OCI-LY7 (cell line): ENCODE data around the gene MYOM3. TPM values are rescaled to one million over a fixed set of nuclear protein-coding genes. Genes with fewer than 3 reads are reported as not detected.
"Not testable (repeated sequence)": the region's sequence is repeated elsewhere in the genome, so short reads cannot be mapped to it uniquely, and the experiment has no call there.

Experiments
- BruUV-seq: library from RNA; stranded (reverse); fragments of 400-500 nt; replicated peaks from 2 replicates; lab custom pipeline; 2021; lab: Mats Ljungman, UMichigan
- CTCF ChIA-PET: fragments of 300-600 bp; sonication (Branson Sonifier 250); formaldehyde crosslinking; loops from one replicate; lab custom pipeline; 2022; ENCODE audit warnings: antibody characterized with exemption; ENCODE audit not compliant: unreplicated experiment; lab: Charles Lee
- POLR2A ChIA-PET: fragments of 300-600 bp; sonication (Branson Sonifier 250); formaldehyde crosslinking; loops from one replicate; lab custom pipeline; 2022; ENCODE audit warnings: antibody characterized with exemption; lab: Charles Lee
- DNase-seq: peaks from one replicate; pipeline ENCODE4 v3.0.0-alpha.2; 2015; ENCODE audit warnings: low spot score
- H2AFZ ChIP-seq: fragments of 200-600 bp; sonication (generic), shearing (Covaris generic); 2 replicates; pipeline ENCODE4 v1.6.1; 2014; ENCODE audit warnings: mild to moderate bottlenecking, antibody characterized with exemption, low read length, moderate library complexity
- H3K27ac ChIP-seq: fragments of 200-600 bp; sonication (generic); 2 replicates; pipeline ENCODE4 v1.5.1; 2014; ENCODE audit warnings: mixed run types, low read depth, mild to moderate bottlenecking, moderate library complexity, low read length, inconsistent platforms; ENCODE audit not compliant: poor library complexity, severe bottlenecking
- H3K36me3 ChIP-seq: fragments of 200-600 bp; sonication (generic); 2 replicates; pipeline ENCODE4 v1.6.1; 2014; ENCODE audit warnings: mild to moderate bottlenecking, antibody characterized with exemption, low read length, moderate library complexity, mixed read lengths; ENCODE audit not compliant: insufficient read depth
- H3K4me1 ChIP-seq: fragments of 200-600 bp; sonication (generic); 2 replicates; pipeline ENCODE4 v1.5.1; 2014; ENCODE audit warnings: mild to moderate bottlenecking, low read length; ENCODE audit not compliant: insufficient read depth, poor library complexity, severe bottlenecking
- H3K4me2 ChIP-seq: fragments of 200-600 bp; sonication (generic); 2 replicates; pipeline ENCODE4 v1.6.1; 2014; ENCODE audit warnings: mild to moderate bottlenecking, low read length
- H3K4me3 ChIP-seq: fragments of 200-600 bp; sonication (generic); 2 replicates; pipeline ENCODE4 v1.5.1; 2014; ENCODE audit warnings: mild to moderate bottlenecking, low read depth, low read length; ENCODE audit not compliant: poor library complexity, severe bottlenecking
- H3K79me2 ChIP-seq: fragments of 200-600 bp; sonication (generic); 2 replicates; pipeline ENCODE4 v1.6.1; 2016; ENCODE audit warnings: low read depth, mild to moderate bottlenecking, low read length, moderate library complexity, mixed read lengths; ENCODE audit not compliant: insufficient read depth
- H3K9me2 ChIP-seq: fragments of 200-600 bp; sonication (generic); 2 replicates; pipeline ENCODE4 v1.6.1; 2016; ENCODE audit warnings: mild to moderate bottlenecking, low read length, mixed read lengths; ENCODE audit not compliant: insufficient read depth
- H3K9me3 ChIP-seq: fragments of 200-600 bp; sonication (generic); 2 replicates; pipeline ENCODE4 v1.6.1; 2014; ENCODE audit warnings: mild to moderate bottlenecking, mixed run types, low read length, mixed read lengths
- H4K20me1 ChIP-seq: fragments of 200-600 bp; sonication (generic); 2 replicates; pipeline ENCODE4 v1.6.1; 2014; ENCODE audit warnings: mild to moderate bottlenecking, antibody characterized with exemption, low read length, moderate library complexity, mixed read lengths; ENCODE audit not compliant: insufficient read depth
- CTCF ChIP-seq: fragments of 200-600 bp; sonication (generic); conservative IDR thresholded peaks from 2 replicates; pipeline ENCODE4 v1.5.1; 2014; ENCODE audit warnings: mild to moderate bottlenecking, antibody characterized with exemption, low read length, moderate library complexity, mixed read lengths
- EZH2phosphoT487 ChIP-seq: fragments of 200-600 bp; sonication (generic); IDR thresholded peaks from 2 replicates; pipeline ENCODE4 v1.6.1; 2018; ENCODE audit warnings: low read depth, borderline replicate concordance, mild to moderate bottlenecking, mixed run types, antibody characterized with exemption, low read length, moderate library complexity, mixed read lengths
- intact Hi-C: fragments of 100-400 bp; cut with micrococcal nuclease; formaldehyde crosslinking; loops from one replicate; pipeline ENCODE4 v1.10.0; 2022; ENCODE audit not compliant: unreplicated experiment
- total RNA-seq, 2 experiments: library from RNA; depleted of rRNA in 1 of 2; stranded (reverse); fragments of >200 nt in 1 of 2; shearing (Covaris generic) in 1 of 2; gene quantifications; 2 replicates each; pipeline ENCODE4 v1.2.3, GENCODE V29; 2014 to 2022

MYOM3 gene
- total RNA-seq, 2 experiments from 2014 or later, result not detected

- no peaks in the 10 kb centered on the region for H3K4me1 ChIP-seq
- H3K9me3 ChIP-seq, result peaks cover 5% of the 10 kb centered on the region; the same call in 1 of the 2 replicates
- H2AFZ ChIP-seq, result no peak overlapping the region
- no peak overlapping the region for H3K4me3 ChIP-seq
- no peaks in the 10 kb centered on the region for H4K20me1 ChIP-seq
- no TSS peak for BruUV-seq
- POLR2A ChIA-PET, result interaction anchor here (0.6 kb wide), 1 partner anchor 171 kb away, joined by 3 read pairs; no protein-coding TSS in a partner anchor
- no peak for DNase-seq
- no peak overlapping the region for H3K27ac ChIP-seq
- TF ChIP-seq CTCF (no peak), EZH2phosphoT487 (no peak)
- no peaks in the 10 kb centered on the region for H3K9me2 ChIP-seq
- H3K36me3 ChIP-seq, result no peaks in the 10 kb centered on the region
- H3K4me2 ChIP-seq, result no peak overlapping the region
- CTCF ChIA-PET, result no interaction called here
- H3K79me2 ChIP-seq, result no peaks in the 10 kb centered on the region
- intact Hi-C loops, result no loop called here
Observed at GRCh38 chr1:24009406-24009805, 102.5 kb downstream of the MYOM3 start.

- H3K27ac ChIP-seq, H3K4me3 ChIP-seq, H3K4me2 ChIP-seq, CTCF ChIA-PET, H3K79me2 ChIP-seq, H3K9me2 ChIP-seq, H3K4me1 ChIP-seq, H2AFZ ChIP-seq, H3K9me3 ChIP-seq, H4K20me1 ChIP-seq, H3K36me3 ChIP-seq, DNase-seq, BruUV-seq, intact Hi-C loops: not testable (repeated sequence)
- POLR2A ChIA-PET, result interaction anchor here (0.6 to 0.7 kb wide), 3 partner anchors 154 to 353 kb away, joined by 3 to 5 read pairs (median 4); no protein-coding TSS in a partner anchor
Observed at GRCh38 chr1:24008574-24009184, 103.3 kb downstream of the MYOM3 start.

- DNase-seq, result no peak
- Histone ChIP-seq H3K9me3 (peaks cover 5% of the 10 kb centered on the region; the same call in 1 of the 2 replicates), H3K36me3 (no peaks in the 10 kb centered on the region), H3K79me2 (no peaks in the 10 kb centered on the region), H3K4me1 (no peaks in the 10 kb centered on the region), H3K4me3 (no peak overlapping the region), H4K20me1 (no peaks in the 10 kb centered on the region), H3K9me2 (no peaks in the 10 kb centered on the region), H2AFZ (no peak overlapping the region), H3K27ac (no peak overlapping the region), H3K4me2 (no peak overlapping the region)
- TF ChIP-seq CTCF (no peak), EZH2phosphoT487 (no peak)
- ChIA-PET CTCF (no interaction called here), POLR2A (no interaction called here)
- no TSS peak for BruUV-seq
- intact Hi-C loops, result no loop called here
Observed at GRCh38 chr1:24007079-24007478, 104.9 kb downstream of the MYOM3 start.

Other genes starting within 250 kb of the MYOM3 start
- gene FUCA1, start 243.8 kb downstream of the MYOM3 start, total RNA-seq (2014; rRNA removed; shearing (Covaris generic)), result 9.1 and 9.3 TPM in 2 replicates
- 9.3 and 9.9 TPM in 2 replicates for gene FUCA1, start 243.8 kb downstream of the MYOM3 start, total RNA-seq (2022)
- 11.2 and 14.1 TPM in 2 replicates for gene CNR2, start 198.8 kb downstream of the MYOM3 start, total RNA-seq (2014; rRNA removed; shearing (Covaris generic))
- gene CNR2, start 198.8 kb downstream of the MYOM3 start, total RNA-seq (2022), result 13.2 and 17.0 TPM in 2 replicates
- gene PNRC2, start 152.3 kb downstream of the MYOM3 start, total RNA-seq (2014; rRNA removed; shearing (Covaris generic)), result 129 and 143 TPM in 2 replicates
- gene PNRC2, start 152.3 kb downstream of the MYOM3 start, total RNA-seq (2022), result 198 and 210 TPM in 2 replicates
- gene SRSF10, start 131.8 kb downstream of the MYOM3 start, total RNA-seq (2014; rRNA removed; shearing (Covaris generic)), result 229 and 293 TPM in 2 replicates
- gene SRSF10, start 131.8 kb downstream of the MYOM3 start, total RNA-seq (2022), result 335 and 394 TPM in 2 replicates
- gene IL22RA1, start 31.0 kb upstream of the MYOM3 start, total RNA-seq (2014; rRNA removed; shearing (Covaris generic)), result not detected in 2 replicates
- not detected in 2 replicates for gene IL22RA1, start 31.0 kb upstream of the MYOM3 start, total RNA-seq (2022)
- 24.6 and 29.4 TPM in 2 replicates for gene IFNLR1, start 75.2 kb upstream of the MYOM3 start, total RNA-seq (2014; rRNA removed; shearing (Covaris generic))
- 30.5 and 31.7 TPM in 2 replicates for gene IFNLR1, start 75.2 kb upstream of the MYOM3 start, total RNA-seq (2022)
- gene GRHL3, start 207.2 kb upstream of the MYOM3 start, total RNA-seq (2014; rRNA removed; shearing (Covaris generic)), result 0.09 TPM in 1 of 2 replicates, not detected in the other
- gene GRHL3, start 207.2 kb upstream of the MYOM3 start, total RNA-seq (2022), result 0.35 and 0.65 TPM in 2 replicates